GM23338 (cell line): ENCODE measurements around the gene TBX2.

Experiments used
- EZH2 ChIP-seq: fragments of 200-600 bp; sonication (generic); IDR thresholded peaks from one replicate; pipeline ENCODE4 v1.8.0; 2017; ENCODE audit warnings: antibody characterized with exemption, mild to moderate bottlenecking, low read depth; ENCODE audit not compliant: unreplicated experiment
- REST ChIP-seq: IDR thresholded peaks from one replicate; pipeline ENCODE4 v1.6.1; 2018; ENCODE audit warnings: antibody characterized with exemption; ENCODE audit not compliant: unreplicated experiment

- TF ChIP-seq REST, result no peak
- TF ChIP-seq EZH2, result no peak
These were observed 18.8 kb downstream of the TBX2 start for GRCh38 chr17:61418449-61418848.
